HG03025 (cell line): ENCODE measurements around the gene NDFIP2.
A peak's percentile ranks its signal among the peaks of the same experiment; 100 is the strongest.

Experiments
- ATAC-seq: cut with Tn5 transposase; IDR thresholded peaks from one replicate; pipeline ENCODE4 v1.9.1; 2021; ENCODE audit warnings: mild to moderate bottlenecking, moderate library complexity; ENCODE audit not compliant: unreplicated experiment, low FRiP score

NDFIP2 gene, protein sequence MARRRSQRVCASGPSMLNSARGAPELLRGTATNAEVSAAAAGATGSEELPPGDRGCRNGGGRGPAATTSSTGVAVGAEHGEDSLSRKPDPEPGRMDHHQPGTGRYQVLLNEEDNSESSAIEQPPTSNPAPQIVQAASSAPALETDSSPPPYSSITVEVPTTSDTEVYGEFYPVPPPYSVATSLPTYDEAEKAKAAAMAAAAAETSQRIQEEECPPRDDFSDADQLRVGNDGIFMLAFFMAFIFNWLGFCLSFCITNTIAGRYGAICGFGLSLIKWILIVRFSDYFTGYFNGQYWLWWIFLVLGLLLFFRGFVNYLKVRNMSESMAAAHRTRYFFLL

DNA sequence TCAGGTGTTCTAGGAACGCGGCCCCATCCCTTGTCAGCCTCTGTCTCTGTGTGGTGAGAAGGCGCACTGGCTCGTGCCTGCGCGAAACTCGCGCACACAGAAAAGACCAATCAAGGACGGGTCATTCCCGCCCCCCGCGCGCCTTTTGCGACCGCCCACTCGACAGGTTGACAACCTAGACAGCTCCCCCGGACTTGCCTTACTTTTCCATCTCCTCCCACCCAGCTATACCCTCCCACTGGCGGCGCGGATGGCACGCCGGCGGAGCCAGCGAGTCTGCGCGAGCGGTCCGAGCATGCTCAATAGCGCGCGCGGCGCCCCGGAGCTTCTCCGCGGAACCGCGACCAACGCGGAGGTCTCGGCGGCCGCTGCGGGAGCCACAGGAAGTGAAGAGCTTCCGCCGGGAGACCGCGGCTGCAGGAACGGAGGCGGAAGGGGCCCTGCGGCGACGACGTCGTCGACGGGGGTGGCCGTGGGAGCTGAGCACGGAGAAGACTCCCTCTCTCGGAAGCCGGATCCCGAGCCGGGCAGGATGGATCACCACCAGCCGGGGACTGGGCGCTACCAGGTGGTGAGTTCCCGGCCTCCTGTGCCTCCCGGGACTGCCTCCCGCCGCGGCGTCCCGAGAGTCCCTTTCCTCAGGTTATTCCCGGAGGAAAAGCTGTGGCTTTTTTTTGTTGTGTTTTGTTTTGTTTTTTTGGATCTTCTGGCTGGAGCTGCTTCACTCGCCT lies at the start of gene NDFIP2:
NDFIP2 (plus strand) TSS at position 202 of the 731 bp plus-strand sequence; CDS start at position 251, 49 bp downstream.
- peak; percentile 91 for ATAC-seq

DNA sequence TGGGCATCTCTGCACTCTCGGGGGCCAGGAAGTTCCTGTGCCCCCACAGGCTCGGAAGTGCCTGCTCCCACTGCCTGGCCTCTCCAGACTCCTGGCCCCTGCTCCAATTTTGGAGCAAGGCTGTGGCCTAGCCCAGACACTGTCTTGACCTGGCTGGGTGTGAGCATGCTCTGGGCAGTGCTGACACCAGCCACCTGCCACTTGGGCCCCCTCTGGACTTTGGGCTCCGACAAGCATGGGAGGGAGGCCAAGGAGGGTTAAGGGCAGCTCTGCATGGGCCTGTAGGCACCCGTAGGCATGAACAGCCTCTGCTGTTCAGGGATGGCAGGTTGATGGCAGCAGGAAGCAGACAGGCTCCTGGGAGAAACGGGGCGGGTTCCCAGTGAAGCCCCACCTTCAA lies 48.9 kb upstream of the NDFIP2 start:
- ATAC-seq = no peak

DNA sequence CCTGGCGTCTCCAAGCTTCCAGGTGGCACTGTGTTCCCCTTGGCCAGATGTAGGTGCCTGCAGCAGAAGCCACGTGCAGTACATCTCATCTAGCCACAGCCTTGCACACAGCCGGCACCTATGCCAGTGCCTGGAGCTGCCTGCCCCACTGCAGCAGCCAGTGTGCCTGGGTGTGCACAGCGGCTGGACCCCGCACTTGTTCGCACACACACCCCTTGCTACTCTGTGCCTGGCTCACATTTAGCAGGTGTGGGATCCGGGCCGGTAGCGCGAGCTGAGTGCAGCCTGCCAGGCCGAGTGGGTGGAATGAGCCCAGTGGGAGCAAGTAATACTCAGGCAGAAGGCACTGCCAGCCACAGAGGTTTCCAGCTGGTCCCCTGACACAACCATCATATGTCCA lies 48.0 kb upstream of the NDFIP2 start:
- ATAC-seq = no peak

DNA sequence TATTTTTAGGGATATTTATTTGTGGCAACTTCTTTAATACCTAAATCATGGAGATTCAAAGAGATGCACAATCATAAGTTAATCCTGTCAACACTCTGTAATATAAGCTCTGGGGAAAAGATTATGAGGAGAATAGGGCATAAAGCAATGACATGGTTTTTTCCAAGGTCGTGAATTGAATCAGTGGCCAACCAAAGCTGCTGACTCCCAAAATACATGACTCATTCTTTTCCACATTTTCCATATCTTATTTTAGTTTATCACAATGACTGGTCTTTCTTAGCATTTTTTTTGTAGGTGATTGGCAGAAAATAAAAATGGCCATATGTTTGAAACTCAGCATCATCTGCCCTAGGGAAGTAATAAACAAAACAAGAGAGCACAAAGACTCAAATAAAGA lies 46.4 kb upstream of the NDFIP2 start:
- ATAC-seq = no peak

DNA sequence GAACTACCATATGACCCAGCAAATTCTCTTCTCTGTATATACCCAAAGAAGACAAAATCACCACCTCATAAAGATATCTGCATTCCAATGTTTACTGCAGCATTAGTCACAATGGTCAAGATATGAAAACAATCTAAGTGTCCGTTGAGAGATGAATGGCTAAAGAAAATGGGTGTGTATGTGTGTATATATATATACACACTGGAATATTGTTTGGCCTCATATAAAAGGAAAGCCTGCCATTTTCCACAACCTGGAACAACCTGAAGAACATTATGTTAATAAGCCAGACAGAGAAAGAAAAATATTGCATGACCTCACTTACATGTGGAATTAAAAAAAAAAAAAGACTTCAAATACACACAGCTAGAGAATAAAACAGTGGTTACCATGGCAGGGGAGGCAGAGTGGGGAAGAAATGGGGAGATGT lies 45.4 kb upstream of the NDFIP2 start:
- no peak for ATAC-seq

DNA sequence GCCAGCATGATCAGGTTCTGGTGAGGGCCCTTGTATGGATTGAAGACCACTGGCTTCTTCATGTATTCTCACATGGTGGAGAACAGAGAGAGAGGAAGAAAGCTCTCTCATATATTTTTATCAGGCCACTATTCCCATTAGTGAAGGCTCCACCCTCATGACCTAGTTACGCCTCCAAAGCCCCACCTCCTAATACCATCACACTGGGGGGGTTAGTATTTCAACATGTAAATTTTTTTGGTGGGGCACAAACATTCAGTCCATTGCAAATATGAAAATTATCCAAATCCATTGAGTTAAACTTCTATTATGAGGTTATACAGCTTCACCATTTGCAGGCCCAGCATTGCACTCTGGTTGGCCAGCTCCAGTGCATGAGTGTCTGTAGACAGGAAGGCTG lies 41.7 kb upstream of the NDFIP2 start:
- no peak for ATAC-seq

DNA sequence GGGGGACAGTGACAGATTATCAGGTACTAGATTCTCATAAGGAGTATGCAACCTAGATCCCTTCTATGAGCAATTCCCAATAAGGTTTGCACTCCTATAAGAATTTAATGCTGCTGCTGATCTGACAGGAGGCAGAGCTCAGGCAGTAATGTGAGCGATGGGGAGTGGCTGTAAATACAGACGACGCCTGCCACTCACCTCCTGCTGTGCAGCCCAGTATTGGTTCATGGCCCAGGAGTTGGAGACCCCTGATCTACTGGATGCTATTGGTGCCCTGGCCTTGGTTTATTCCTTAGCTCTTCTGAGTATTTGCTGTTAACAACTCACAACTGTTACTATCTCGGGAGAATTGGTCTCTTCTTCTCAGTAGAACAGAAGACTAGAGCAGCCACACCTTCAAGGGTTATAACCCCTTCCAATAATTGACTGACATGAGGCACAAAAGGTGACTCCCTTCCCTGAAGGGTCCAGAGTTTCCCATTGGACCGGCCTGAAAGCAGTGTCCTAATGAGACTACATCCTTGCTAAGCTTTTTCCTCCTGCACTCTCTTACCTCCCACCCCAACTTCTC lies 39.9 kb upstream of the NDFIP2 start:
- no peak for ATAC-seq

DNA sequence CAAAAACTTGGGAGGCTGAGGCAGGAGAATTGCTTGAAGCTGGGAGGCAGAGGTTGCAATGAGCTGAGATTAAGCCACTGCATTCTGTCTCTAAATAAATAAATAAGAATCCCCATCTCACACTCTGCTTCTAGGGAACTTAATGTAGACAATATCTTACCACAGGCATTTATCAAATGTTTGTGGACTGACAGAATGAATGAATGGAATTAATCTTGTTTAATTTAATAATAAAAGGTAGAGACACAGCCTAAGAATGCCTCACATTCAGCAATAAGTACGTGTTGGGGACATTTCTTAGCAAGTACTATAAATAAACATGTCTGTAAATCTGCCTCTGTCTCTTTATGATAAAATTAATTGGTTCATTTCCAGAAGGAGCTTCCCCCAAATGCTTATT lies 38.7 kb upstream of the NDFIP2 start:
- ATAC-seq = no peak

DNA sequence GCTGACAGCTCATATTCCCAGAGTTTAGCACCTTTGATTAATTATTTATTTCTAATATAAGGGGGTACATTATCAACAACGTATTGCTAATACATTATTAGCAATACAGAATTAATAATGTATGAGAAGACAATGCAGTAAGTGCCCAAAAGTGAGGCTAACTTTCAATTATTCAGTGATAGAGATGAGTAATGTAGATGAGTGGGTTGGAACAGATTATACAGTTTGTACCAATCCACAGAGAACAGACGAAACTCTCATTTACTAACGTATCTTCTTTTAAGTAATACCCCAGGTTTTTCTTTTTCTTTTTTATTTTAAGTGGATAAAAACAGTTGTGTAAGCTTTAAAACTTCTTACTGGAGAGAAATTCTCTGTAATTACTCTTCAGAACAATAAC lies 38.2 kb upstream of the NDFIP2 start:
- no peak for ATAC-seq

DNA sequence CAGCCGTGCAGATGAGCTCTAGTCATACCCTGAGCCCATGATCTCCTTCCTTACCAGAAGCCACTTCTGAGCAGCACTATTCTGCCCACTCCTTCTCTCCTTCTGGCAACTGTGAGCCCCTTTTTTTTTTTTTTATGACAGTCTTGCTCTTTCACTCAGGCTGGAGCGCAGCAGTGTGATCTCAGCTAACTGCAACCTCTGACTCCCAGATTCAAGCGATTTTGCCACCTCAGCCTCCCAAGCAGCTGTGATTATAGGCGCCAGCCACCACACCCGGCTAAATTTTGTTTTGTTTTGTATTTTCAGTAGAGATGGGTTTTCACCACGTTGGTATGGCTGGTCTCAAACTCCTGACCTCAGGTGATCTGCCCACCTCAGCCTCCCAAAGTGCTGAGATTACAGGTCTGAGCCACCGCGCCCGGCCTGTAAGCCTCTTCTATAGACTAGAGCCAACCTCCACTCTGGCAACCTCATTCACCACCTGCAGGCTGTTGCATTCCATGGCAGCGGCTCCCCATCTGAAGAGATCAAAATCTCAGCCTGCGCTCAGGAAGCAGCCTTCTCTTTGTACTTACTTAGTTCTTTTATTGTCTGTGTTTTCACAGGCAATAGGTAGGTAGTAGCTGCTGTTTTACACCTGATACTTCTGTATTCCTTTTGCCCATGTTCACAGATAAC lies 34.8 kb upstream of the NDFIP2 start:
- ATAC-seq = no peak

DNA sequence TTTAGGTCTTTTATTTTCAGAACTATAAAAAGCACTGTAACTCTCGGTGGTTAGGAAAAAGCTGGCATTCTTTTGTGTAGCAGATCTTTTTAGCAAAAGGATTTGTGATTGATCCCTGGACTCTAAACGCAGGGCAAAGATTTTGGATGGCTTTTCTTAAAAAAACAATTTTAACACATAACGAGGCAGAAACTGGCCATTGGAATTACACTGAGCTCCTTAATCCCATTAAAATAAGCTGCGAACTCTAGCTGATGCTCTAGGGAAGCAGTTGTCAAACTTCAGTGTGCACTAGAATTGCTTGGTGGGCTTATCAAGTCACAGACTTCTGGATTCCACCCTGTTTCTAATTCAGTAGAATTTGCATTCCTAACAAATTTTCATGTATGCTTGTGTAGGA lies 33.8 kb upstream of the NDFIP2 start:
- no peak for ATAC-seq

DNA sequence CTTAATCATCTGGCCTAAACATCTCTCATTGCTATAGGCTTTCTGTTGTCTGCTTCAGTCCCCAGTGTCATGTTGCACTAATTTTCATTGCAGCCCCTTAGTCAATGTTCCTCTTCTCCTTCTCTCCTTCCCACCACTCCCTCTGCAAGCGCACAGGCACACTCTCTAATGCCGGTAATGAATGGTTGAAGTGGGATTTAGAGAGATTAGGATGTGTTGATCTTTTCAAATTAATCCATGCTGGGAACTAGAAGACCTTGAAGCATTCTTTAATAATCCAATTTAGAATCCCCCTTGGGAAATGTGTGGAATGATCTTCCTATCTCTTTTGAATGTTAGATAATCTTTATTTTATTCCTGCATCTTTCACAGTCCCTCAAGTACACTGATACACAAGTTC lies 33.2 kb upstream of the NDFIP2 start:
- ATAC-seq = no peak

DNA sequence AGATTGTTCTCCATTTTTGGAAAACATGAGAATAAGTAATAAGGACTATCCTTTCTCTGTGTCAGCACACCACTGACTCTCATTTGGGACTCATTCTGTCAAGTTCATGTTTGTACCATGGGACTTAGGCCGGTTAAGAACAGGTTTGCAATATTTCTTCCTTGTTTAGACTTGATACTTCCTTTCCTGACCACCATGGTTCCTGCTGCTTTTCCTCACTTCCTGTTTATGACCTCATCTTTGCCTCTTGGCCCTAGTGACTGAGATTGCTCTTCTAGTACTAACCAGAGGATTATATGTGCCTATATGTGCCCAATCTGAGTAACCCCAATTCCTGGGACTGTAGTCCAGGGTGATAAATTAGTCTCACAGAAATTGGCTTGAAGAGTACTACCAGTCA lies 32.5 kb upstream of the NDFIP2 start:
- ATAC-seq = no peak

DNA sequence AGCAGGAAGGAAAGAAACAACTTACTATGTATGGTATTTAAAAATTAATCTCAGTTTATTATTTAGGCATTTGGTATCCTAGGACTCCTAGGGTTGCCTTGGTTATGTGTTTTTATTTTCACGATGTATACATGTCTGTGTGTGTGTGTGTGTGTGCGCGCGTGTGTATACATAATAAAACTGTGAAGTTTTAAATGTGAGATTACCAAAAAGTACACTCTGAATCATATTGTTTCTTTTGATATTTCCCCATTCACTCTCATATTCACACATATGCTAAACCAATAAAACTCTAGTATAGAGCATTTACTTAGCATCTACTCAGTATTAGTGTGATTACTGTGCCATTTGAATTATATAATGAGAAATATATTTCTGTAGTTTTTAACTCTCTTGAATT lies 30.8 kb upstream of the NDFIP2 start:
- no peak for ATAC-seq

DNA sequence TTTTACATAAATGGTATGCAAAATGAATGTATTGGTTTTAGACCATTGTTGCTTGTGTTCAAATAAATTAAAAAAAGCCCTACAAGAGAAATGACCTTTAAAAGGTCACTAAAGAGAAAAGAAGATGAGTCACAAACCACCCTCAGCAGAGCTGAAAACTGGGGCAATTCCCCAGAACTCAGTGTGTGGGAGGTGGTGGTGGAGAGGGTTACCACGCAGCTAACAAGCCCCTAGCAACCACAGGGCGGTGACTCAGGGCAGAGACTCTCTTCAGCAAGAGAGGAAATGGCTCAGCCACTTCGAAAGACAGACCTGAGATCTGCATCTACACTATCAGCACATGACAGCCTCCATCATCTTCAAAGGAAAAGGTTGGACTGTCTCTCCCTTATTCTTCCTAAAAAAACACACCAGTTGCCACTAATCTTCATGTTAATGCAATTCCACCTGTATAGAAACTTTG lies 29.4 kb upstream of the NDFIP2 start:
- peak; percentile 99 for ATAC-seq

DNA sequence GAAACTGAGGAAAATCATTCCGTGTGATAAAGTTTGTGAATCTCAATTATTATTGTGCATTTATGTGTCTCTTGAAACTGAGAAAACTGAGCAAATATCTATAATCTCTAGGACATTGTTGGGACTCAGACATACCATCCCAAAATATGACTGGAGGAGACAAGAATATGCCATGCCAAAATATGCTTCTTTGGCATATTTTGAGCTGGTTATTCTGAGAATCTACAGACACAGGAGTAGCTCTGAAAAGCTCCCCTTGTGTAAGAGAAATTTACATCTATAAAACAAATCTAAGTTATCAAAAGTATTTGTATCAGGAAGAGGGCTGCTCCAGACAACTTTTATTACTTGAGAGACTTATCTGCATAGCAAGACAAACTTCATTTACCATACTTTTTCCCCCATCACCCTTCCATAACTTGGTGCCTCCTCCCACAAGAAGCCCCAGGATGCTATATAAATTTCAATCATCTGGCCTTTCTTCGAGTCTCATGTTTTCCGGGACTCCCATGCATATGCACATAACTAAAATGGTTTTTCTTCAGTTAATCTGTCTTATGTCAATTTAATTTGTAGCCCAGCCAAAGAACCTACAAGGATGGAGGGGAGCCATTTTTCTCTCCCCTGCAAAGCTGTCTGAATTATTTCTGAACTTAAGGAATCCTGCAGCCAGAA lies 28.6 kb upstream of the NDFIP2 start:
- no peak for ATAC-seq

DNA sequence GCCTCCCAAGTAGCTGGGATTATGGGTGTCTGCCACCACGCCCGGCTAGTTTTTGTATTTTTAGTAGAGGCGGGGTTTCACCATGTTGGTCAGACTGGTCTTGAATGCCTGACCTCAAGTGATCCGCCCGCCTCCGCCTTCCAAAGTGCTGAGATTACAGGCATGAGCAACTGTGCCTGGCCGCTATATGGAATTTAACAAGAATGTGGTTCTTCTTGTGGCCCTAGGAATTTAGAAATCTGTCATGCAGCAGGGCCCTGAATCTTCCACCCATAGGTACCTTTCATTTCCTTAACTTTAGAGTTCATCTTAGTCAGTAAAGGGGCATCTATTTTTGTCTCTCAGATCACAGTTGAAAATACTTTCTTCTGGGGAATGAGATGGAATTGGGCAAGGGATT lies 25.6 kb upstream of the NDFIP2 start:
- no peak for ATAC-seq

DNA sequence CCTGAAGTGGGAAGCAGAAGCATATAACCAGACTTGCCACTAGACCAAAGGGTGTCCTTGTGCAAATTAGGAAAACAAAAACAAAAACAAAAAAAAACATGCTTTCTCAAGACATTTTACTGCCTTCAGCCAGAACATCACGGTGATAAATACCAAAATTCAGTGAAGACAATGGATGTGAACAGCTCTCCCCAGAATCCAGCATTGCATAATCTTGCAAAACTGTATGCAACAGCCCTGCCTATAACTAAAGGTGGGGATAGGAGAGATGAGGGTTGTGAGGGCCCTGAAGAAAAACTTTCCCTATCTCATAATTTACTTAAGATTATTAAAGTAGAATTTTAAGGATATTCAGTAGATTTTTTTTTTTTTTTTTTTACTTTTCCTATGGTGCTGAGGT lies 24.9 kb upstream of the NDFIP2 start:
- ATAC-seq = no peak

DNA sequence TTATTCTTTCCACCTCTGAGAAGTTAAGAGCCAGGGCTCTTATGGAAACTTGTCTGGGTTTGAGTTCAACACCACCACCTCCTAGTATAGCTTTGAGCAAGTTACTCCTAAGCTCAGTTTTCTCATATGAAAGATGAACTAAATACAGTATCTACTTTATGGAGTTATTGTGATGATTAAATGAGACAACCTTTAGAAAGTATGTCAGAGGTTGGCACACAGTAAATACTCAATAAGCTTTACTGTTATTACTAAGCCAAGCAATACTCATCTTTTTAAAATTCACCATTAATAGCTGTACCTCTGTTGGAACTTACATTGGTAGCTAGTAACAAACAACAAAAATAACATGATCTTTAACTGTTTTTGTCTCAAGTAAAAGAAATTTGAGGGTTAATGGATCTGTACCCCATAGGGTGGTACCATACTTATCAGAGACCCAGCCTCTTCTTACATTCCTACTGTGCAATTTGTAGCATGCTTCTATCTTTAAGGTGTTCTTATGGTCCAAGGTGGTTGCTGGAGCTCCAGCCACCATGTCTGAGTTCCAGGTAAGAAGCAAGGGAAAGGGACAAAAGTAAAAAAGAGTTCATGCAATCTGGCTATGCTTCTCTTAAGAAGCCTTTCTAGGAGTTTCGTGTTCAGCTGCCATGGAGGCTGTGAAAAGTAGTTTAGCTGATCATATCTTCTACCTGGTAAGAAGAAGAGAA lies 24.1 kb upstream of the NDFIP2 start:
- ATAC-seq = peak; percentile 18

DNA sequence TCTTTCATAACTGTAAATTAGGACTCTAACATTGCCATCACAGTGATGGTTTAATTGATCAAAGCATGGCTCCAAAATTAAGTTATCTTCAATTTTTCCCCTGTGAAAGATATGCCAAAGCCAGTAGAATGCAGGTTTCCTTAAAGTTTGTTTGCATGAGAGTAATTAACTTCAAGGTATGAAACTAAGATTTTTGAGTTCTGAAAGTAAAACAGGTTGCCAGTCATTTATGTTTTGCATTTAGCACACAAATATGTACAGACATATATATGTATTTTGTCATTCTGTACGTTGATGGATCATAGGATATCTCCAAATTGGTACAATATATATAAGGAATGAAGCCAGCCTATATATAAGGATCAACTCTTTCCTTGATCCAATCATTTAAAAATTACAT lies 23.6 kb upstream of the NDFIP2 start:
- peak; percentile 65 for ATAC-seq
